Islet precursor cell (in vitro differentiated cells): ENCODE results near the gene ITGAV.
A peak's percentile ranks its signal among the peaks of the same experiment; 100 is the strongest.

Experiments used
- DNase-seq: peaks from one replicate; pipeline ENCODE4 v3.0.0-alpha.2; 2018

The ITGAV gene

GRCh38 chr2:186575856-186576255 is 14.0 kb upstream of the ITGAV start:
- DNase-seq = no peak

GRCh38 chr2:186576614-186577013 is 13.2 kb upstream of the ITGAV start:
- no peak for DNase-seq

GRCh38 chr2:186582698-186583097 is 7.2 kb upstream of the ITGAV start:
- DNase-seq = no peak

- DNase-seq = no peak
These were observed 5.8 kb upstream of the ITGAV start for GRCh38 chr2:186584053-186584452.

GRCh38 chr2:186588421-186588820 is 1.4 kb upstream of the ITGAV start:
- DNase-seq = no peak

- no peak for DNase-seq
These were observed 780 bp upstream of the ITGAV start for GRCh38 chr2:186588940-186589611.

- DNase-seq = peak; percentile 69
These were observed 498 bp downstream of the ITGAV start for GRCh38 chr2:186590350-186590758.

GRCh38 chr2:186590759-186591505 is 1.1 kb downstream of the ITGAV start:
- DNase-seq = peak; percentile 59

- DNase-seq = no peak
These were observed 1.6 kb downstream of the ITGAV start for GRCh38 chr2:186591506-186591890.

- no peak for DNase-seq
These were observed 2.5 kb downstream of the ITGAV start for GRCh38 chr2:186592137-186592875.

GRCh38 chr2:186593523-186593922 is 3.7 kb downstream of the ITGAV start:
- DNase-seq = no peak

GRCh38 chr2:186594001-186594722 is 4.3 kb downstream of the ITGAV start:
- DNase-seq = no peak

GRCh38 chr2:186595219-186595618 is 5.4 kb downstream of the ITGAV start:
- no peak for DNase-seq

- no peak for DNase-seq
These were observed 9.4 kb downstream of the ITGAV start for GRCh38 chr2:186599186-186599778.

- DNase-seq = no peak
These were observed 13.4 kb downstream of the ITGAV start for GRCh38 chr2:186603286-186603685.

- DNase-seq = peak; percentile 89
These were observed 15.2 kb downstream of the ITGAV start for GRCh38 chr2:186605041-186605440.

- DNase-seq = no peak
These were observed 17.9 kb downstream of the ITGAV start for GRCh38 chr2:186607660-186608324.

- no peak for DNase-seq
These were observed 20.9 kb downstream of the ITGAV start for GRCh38 chr2:186610785-186611184.

GRCh38 chr2:186611526-186611925 is 21.7 kb downstream of the ITGAV start:
- no peak for DNase-seq

GRCh38 chr2:186612026-186612425 is 22.2 kb downstream of the ITGAV start:
- DNase-seq = no peak

- DNase-seq = no peak
These were observed 22.9 kb downstream of the ITGAV start for GRCh38 chr2:186612555-186613440.
